ENCODE measurements around the gene HDAC9.
A peak's percentile ranks its signal among the peaks of the same experiment; 100 is the strongest.

HDAC9 gene

DNA sequence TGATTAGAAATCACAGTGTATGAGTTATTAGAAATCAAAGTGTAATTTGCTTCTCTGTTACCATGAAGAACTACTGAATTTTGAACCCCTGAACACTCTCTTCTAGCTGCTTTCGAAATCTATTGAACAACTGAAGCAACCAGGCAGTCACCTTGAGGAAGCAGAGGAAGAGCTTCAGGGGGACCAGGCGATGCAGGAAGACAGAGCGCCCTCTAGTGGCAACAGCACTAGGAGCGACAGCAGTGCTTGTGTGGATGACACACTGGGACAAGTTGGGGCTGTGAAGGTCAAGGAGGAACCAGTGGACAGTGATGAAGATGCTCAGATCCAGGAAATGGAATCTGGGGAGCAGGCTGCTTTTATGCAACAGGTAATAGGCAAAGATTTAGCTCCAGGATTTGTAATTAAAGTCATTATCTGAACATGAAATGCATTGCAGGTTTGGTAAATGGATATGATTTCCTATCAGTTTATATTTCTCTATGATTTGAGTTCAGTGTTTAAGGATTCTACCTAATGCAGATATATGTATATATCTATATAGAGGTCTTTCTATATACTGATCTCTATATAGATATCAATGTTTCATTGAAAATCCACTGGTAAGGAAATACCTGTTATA, 170.7 kb downstream of the HDAC9 start:
- ATAC-seq (peak; percentile 78), DNase-seq (peak; percentile 41 to 45)
- Mint-ChIP-seq H3K27me3 (no peaks in the 10 kb centered on the region), H3K4me1 (no peaks in the 10 kb centered on the region), H3K9me3 (no peaks in the 10 kb centered on the region), H3K4me3 (no peak overlapping the region), H3K27ac (no peak overlapping the region)

DNA sequence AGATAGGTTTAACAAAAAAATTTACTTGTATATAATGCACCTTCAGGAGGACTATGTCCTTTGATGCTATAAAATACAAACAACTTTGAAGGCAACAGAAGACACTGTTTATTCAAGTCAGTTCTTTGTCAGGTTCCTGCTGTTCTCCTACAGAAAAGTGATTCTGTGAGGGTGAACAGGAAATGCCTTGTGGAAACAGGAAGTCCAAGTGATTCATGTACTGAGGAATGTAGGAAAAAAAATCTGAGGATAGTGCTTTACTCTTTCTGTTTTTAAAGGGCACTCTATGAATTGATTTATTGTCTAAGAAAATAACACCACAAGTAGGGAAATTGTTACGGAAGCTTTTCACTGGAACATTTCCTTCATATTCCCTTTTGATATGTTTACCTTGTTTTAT, 171.9 kb downstream of the HDAC9 start:
- Mint-ChIP-seq H3K27me3 (no peaks in the 10 kb centered on the region), H3K4me1 (no peaks in the 10 kb centered on the region), H3K9me3 (no peaks in the 10 kb centered on the region), H3K4me3 (no peak overlapping the region), H3K27ac (no peak overlapping the region)
- DNase-seq (no peak), ATAC-seq (no peak)

DNA sequence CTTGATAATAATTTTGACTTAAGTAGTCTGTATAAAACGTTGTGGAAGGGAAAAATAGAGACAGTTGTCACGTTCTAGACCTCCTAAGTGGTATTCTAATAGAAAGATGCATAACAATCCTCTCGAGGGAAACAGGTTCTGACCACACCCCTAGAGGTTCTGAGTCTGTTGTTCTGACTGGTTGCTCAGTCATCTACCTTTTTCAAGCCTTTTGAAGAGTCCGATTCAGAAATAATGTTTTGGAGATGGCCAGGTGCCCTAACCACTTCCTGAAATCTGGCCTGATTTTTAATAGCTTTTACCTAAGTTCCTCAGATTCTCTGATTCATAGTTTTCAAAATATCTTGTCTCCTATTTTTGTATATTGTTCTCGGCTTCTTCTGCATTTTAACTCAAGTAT, 175.6 kb downstream of the HDAC9 start:
- H3K4me3 Mint-ChIP-seq = no peak overlapping the region
- H3K27me3 Mint-ChIP-seq = no peaks in the 10 kb centered on the region
- DNase-seq (no peak), ATAC-seq (no peak)
- H3K9me3 Mint-ChIP-seq = no peaks in the 10 kb centered on the region
- no peaks in the 10 kb centered on the region for H3K4me1 Mint-ChIP-seq
- no peak overlapping the region for H3K27ac Mint-ChIP-seq

DNA sequence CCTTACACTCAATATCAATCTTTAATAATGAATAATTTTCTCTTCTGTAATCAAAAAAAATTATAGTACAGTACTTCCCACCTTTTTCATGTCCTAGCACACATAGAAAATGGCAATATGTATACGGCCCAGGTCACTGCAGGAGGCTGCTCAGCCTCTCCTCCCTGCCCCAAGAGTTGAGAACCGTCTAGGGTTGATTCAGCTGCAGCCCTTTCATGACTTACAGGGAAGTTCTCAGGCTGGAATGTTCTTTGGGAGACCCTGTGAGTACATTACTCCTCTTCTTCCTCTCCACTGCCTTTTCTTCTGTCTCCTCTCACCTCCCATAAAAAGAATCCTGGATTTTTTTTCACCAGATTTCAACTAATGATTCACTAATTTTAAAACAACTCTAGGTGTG, 180.0 kb downstream of the HDAC9 start:
- Mint-ChIP-seq H3K4me3 (no peak overlapping the region), H3K27ac (no peak overlapping the region), H3K9me3 (no peaks in the 10 kb centered on the region), H3K27me3 (no peaks in the 10 kb centered on the region), H3K4me1 (no peaks in the 10 kb centered on the region)
- ATAC-seq (no peak), DNase-seq (no peak)

DNA sequence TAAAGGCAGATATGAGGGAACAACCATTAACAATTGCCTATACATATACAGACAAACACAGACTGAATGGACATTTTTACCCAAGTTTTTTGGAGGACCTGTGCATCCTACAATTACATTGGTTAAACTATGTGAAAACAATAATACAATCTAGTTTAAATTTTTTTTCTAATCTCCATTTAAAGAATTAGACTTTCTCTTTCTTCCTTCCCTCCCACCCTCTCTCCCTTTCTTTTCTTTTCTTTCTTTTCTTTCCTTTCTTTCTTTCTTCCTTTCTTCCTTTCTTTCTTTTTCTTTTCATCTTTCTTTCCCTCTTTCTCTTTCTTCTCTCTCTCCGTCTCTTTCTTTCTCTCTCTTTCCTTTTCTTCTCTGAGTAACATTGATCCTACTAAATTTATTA, 183.7 kb downstream of the HDAC9 start:
- H3K27me3 Mint-ChIP-seq = no peaks in the 10 kb centered on the region
- H3K4me3 Mint-ChIP-seq = no peak overlapping the region
- H3K4me1 Mint-ChIP-seq = no peaks in the 10 kb centered on the region
- H3K27ac Mint-ChIP-seq = no peak overlapping the region
- ATAC-seq = no peak
- DNase-seq = no peak
- H3K9me3 Mint-ChIP-seq = no peaks in the 10 kb centered on the region

DNA sequence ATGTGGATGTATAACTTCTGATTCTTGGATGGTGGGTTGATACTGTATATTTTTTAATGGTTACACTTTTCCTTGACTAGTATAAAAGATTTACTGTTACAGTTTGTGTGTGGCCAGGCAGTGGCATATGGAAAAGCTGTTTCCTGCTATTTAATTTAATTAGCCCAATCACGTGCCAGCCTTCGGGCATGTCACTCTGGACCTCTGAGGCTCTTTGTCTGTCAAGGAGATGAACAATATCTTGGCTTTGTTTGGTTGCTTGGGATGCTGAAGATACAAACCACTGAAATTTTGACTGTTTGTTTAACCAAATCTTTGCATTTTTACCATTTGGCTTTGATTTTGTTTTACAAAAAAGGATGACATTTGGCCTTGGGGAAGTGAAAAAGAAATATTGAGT, 185.0 kb downstream of the HDAC9 start:
- Mint-ChIP-seq H3K9me3 (peaks cover 4 to 5% of the 10 kb centered on the region in 2 donors), H3K4me3 (no peak overlapping the region), H3K27ac (no peak overlapping the region), H3K4me1 (no peaks in the 10 kb centered on the region), H3K27me3 (no peaks in the 10 kb centered on the region)
- no peak for DNase-seq
- no peak for ATAC-seq

DNA sequence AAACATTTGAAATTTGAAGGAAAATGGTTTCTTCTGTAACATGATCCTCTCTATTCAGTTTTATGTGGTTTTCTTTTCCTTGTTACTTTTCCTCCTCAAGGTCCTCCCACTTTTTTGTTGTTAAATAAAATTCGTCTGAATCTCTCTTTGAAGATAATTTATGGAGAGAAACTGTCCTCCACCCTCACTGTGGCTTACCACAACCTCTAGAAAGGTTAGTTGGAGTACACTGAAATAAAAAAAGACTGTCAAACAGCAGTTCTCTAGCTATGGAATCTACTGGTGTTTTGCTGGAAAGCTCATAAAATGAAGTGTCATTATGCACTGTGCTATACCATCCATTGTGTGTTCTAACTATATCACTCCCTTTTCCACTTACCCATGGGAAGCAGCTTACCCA, 189.4 kb downstream of the HDAC9 start:
- H3K4me1 Mint-ChIP-seq = no peaks in the 10 kb centered on the region
- no peak for DNase-seq
- no peak overlapping the region for H3K4me3 Mint-ChIP-seq
- peaks cover 5 to 8% of the 10 kb centered on the region in 2 donors for H3K9me3 Mint-ChIP-seq
- ATAC-seq = no peak
- no peaks in the 10 kb centered on the region for H3K27me3 Mint-ChIP-seq
- H3K27ac Mint-ChIP-seq = no peak overlapping the region

DNA sequence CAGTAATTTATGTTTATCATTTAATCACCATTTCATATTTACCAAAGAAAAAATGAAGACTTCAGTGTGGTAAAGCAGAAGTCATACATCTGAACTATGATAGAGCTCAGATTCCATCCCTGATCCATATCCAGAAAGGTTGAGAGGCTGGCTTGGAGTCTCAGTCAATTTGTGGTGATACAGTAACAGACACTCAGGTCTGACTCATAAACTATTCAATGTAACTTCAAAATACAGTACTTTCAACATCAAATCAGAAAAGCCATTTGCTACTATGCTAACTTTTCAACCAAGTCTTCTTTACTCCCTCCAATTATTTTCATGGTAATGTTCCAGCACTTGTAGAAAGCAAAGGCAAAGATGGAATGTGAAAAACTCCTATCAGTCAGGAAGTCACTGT, 190.4 kb downstream of the HDAC9 start:
- H3K4me3 Mint-ChIP-seq = no peak overlapping the region
- no peak for ATAC-seq
- no peaks in the 10 kb centered on the region for H3K4me1 Mint-ChIP-seq
- DNase-seq = no peak
- no peaks in the 10 kb centered on the region for H3K27me3 Mint-ChIP-seq
- peaks cover 5 to 8% of the 10 kb centered on the region in 2 donors for H3K9me3 Mint-ChIP-seq
- no peak overlapping the region for H3K27ac Mint-ChIP-seq

DNA sequence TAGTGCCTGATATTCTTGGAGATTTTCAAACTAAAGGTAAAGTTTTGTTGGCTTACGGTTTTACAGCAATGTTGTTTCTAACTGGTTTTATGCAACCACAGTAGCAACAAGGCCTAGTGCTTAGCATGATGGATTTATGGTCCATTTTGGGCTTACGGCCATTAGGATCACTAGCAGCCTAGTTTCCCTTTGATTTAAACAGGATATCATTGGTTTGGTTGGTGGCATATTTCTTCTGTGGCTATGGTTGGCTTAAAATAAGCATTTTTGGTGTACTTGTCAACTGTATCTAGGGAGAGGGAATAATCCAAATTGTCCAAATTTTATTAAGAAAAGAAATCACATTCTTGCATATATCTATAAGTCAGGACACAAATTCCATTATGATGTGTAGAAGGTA, 194.0 kb downstream of the HDAC9 start:
- Mint-ChIP-seq H3K27me3 (no peaks in the 10 kb centered on the region), H3K27ac (no peak overlapping the region), H3K4me1 (no peaks in the 10 kb centered on the region), H3K4me3 (no peak overlapping the region), H3K9me3 (peaks cover 5 to 8% of the 10 kb centered on the region in 2 donors)
- ATAC-seq = no peak
- DNase-seq = no peak

DNA sequence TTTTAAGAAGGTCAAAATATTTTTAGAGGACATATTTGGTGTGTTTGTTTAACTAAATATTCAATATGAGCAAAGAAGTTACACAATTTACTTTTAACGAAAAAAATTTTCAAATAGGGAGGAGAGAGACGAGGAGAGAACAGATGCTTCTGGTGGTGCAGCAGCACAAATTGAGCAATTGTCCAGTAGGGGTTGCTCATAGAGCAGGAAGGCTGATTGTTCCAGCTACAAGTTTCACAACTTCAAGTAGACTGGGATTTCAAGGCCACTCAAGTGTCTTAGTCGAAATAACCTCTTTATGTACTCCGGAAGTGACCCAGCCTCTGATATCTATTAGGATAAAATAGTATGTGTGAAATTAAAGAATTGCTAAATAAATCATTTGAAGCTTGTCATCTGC, 197.9 kb downstream of the HDAC9 start:
- Mint-ChIP-seq H3K27ac (no peak overlapping the region), H3K9me3 (peaks cover 4 to 5% of the 10 kb centered on the region in 2 donors), H3K27me3 (no peaks in the 10 kb centered on the region), H3K4me1 (no peaks in the 10 kb centered on the region), H3K4me3 (no peak overlapping the region)
- DNase-seq (no peak), ATAC-seq (no peak)

DNA sequence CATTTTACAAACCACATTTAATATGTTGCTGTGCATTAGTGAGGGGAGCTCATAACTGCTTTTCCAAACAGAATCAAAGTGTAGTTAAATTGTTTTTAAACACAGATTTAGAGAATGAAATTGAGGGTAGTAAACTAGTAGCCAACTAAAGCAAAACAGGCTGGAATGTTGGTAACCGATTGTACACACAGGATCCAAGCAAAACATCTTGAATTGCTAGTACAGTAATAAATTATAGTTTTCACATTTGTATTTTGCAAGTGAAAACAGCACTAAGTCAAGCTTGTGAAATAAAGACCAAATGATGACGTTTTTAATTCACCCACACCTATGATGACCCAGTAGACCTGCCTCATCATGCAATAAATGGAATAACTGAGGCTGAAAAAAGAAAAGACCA, 198.3 kb downstream of the HDAC9 start:
- Mint-ChIP-seq H3K27me3 (no peaks in the 10 kb centered on the region), H3K4me3 (no peak overlapping the region), H3K4me1 (no peaks in the 10 kb centered on the region), H3K9me3 (peaks cover 5% of the 10 kb centered on the region in 2 donors), H3K27ac (peak overlapping the region in 1 of 2 donors; percentile 7)
- no peak for DNase-seq
- ATAC-seq = no peak

DNA sequence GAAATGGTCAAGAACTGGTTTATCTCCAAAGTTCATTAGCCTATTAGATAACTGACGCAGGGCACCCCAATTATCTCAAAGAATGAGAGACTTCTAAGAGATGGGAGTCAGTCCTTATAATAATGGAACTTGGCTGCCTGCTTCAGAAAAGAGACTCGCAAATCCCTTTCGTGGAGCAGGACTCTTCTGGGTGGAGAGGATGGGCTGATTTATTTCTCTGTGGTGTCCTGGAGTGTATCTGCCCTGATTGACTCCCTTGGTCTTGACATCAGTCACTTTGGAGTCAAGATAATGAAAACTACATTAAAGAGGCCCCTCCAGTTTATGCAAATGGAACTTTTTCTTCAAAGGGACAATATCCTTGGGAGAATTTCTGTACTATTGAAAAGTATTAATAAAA, 198.9 kb downstream of the HDAC9 start:
- H3K27me3 Mint-ChIP-seq = no peaks in the 10 kb centered on the region
- H3K4me3 Mint-ChIP-seq = no peak overlapping the region
- ATAC-seq (no peak), DNase-seq (no peak)
- H3K9me3 Mint-ChIP-seq = peaks cover 5% of the 10 kb centered on the region in 2 donors
- no peak overlapping the region for H3K27ac Mint-ChIP-seq
- H3K4me1 Mint-ChIP-seq = no peaks in the 10 kb centered on the region

DNA sequence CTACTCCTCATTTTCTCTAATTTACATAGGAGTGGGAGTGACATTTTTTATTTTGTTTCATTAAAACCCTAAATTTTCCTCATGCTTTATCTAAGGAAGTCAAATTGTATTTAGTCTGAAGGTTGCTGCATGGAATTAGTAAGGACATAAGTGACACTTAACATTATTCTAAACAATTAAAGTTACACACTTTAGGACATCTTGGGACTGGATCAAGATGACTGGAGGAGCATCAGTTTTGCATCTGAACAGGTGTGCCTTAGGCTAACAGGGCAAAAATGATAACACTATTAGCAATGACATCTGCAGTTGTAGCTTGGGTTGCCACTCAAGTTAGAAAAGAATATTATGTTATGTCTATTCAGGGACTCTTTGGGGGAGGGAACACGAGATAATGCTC, 199.4 kb downstream of the HDAC9 start:
- Mint-ChIP-seq H3K4me3 (no peak overlapping the region), H3K4me1 (no peaks in the 10 kb centered on the region), H3K27me3 (no peaks in the 10 kb centered on the region), H3K9me3 (peaks cover 5% of the 10 kb centered on the region in 2 donors), H3K27ac (no peak overlapping the region)
- ATAC-seq = no peak
- no peak for DNase-seq

DNA sequence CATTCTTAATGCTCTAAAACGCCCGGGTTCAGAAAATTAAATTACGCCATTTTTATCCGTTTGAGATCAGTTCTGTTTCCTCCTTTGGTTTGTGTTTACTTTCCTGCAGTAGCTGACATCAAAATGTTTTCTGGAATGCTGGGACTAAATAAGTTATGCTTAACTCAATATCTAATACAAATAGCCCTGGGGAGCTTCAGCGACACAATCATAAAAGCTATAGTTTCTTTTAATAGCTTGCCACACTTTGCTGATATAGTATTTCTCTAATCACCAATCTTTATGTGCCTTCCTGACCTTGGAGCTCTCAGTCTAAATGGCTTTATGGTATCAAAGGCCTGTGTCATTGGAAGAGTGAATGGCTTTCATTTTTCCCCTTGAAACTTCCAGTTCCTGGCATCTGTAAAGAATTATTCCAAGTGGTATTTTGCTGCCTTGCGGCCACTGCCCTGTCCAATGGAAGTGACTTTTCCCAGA, 202.7 kb downstream of the HDAC9 start:
- no peak for ATAC-seq
- no peak for DNase-seq
- Mint-ChIP-seq H3K4me3 (no peak overlapping the region), H3K27ac (no peak overlapping the region), H3K9me3 (peaks cover 5% of the 10 kb centered on the region in 2 donors), H3K4me1 (no peaks in the 10 kb centered on the region), H3K27me3 (no peaks in the 10 kb centered on the region)

DNA sequence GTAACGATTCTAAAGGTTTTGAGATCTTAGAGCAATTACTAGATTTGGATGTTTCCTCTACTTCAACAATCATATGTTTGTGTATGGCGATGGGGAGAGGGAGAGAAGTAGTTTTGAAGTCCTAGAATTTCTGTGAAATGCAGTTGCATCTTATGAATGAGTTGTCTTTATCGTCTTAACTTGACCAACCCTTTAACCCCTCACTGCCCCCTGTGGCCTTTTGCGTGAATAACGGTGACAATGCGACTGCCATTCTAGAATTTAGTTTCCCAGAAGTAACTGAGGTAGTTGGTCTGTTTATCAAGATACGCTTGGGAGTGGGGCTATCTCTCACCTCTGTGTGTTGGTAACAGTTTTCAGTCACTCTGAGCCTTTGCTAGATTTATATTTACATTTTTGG, 204.6 kb downstream of the HDAC9 start:
- Mint-ChIP-seq H3K4me1 (no peaks in the 10 kb centered on the region), H3K27ac (no peak overlapping the region), H3K9me3 (peaks cover 5% of the 10 kb centered on the region in 2 donors), H3K4me3 (no peak overlapping the region), H3K27me3 (no peaks in the 10 kb centered on the region)
- DNase-seq (no peak), ATAC-seq (no peak)

DNA sequence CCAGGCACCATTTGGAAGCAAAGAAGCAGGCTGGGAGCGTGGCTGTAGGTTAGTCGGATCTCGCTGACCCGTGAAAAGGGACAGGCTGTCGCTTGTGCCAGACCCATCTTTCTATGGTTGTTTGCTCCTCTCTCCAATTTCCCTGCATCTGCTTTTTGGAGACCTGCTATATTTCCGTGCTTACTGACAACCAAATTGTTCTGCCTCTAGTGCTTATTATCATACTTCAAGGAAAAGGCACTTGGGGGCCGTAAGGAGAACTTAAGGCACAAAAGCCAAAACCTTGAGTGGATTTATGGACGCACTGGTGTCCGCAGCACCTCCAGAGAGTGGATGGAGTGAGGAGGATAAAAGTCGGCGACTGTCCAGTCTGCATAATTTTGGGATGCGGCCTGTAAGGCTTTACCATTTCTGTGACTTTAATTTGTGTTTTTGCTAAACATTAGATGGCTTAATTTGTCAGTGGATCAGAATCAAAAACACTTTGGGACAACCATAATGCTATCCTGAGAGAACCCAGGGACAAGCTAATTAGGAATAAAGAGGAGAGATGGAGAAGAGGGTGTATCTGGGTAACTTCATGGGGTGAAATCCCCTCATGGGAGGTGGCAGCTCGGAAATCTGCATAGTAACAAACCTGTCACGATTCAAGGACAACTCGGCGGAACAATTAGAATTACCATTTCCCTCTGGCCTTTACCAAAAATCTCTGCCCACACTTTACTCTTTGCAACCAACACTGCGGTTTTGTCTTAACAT, 206.7 kb downstream of the HDAC9 start:
- DNase-seq (no peak), ATAC-seq (no peak)
- peaks cover 4 to 5% of the 10 kb centered on the region in 2 donors for H3K9me3 Mint-ChIP-seq
- H3K4me3 Mint-ChIP-seq = no peak overlapping the region
- no peak overlapping the region for H3K27ac Mint-ChIP-seq
- no peaks in the 10 kb centered on the region for H3K4me1 Mint-ChIP-seq
- H3K27me3 Mint-ChIP-seq = no peaks in the 10 kb centered on the region

DNA sequence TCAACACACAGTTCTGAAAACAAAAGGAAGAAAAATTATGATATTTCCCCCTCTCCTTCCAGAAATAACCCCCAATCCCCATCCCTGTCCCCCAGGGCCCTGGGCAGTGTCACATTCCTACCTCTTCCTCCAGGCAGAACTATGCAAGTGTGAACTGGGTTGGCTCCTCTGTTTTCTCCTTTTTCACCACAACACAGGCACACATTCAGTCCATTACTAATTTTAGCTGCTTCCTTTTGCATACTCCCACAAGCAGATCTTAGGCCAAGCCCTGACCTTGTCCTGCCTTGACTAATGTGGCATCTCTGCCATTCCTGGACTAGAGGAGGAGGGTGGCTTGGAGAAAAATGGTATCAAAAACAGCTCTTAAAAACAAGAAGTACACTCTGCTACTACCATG, 208.1 kb downstream of the HDAC9 start:
- Mint-ChIP-seq H3K4me1 (no peaks in the 10 kb centered on the region), H3K9me3 (no peaks in the 10 kb centered on the region), H3K27me3 (no peaks in the 10 kb centered on the region), H3K27ac (peak overlapping the region in 1 of 2 donors; percentile 45), H3K4me3 (no peak overlapping the region)
- DNase-seq (no peak), ATAC-seq (no peak)
